K562 (cell line): ENCODE results near the gene NDST1. TPM values are rescaled to one million over a fixed set of nuclear protein-coding genes. Genes with fewer than 3 reads are reported as not detected.

Experiments used
- CREBBP ChIP-seq: IDR thresholded peaks from one replicate; pipeline ENCODE4 v1.6.1; 2012; ENCODE audit warnings: low read depth, mild to moderate bottlenecking, control low read depth, inconsistent platforms, low read length
- EGR1 ChIP-seq: fragments of 450-650 bp; conservative IDR thresholded peaks from 2 replicates; pipeline ENCODE4 v1.6.1; 2017; ENCODE audit warnings: mild to moderate bottlenecking
- GATAD2A ChIP-seq: fragments of 450-650 bp; IDR thresholded peaks from 2 replicates; pipeline ENCODE4 v1.6.1; 2017
- MAZ ChIP-seq, 2 experiments: fragments of 450-650 bp in 1 of 2; sonication (generic) in 1 of 2; formaldehyde crosslinking; IDR thresholded peaks in 1 of 2; conservative IDR thresholded peaks in 1 of 2; 2 replicates each; pipeline versions ENCODE4 v1.4.0 to v1.5.0; 2020; ENCODE audit warnings: mild to moderate bottlenecking in 1 of 2, missing genetic modification reagents in 1 of 2
- MNT ChIP-seq, 2 experiments: fragments of 450-650 bp; conservative IDR thresholded peaks; 2 replicates each; pipeline ENCODE4 v1.6.1; 2017; ENCODE audit warnings: mild to moderate bottlenecking in 2 of 2, moderate library complexity in 2 of 2
- MYC ChIP-seq, 2 experiments: fragments of 250-450 bp in 1 of 2; sonication (Bioruptor Pico) in 1 of 2; IDR thresholded peaks; 2 replicates each; pipeline versions ENCODE4 v1.5.1 to v1.6.1; 2012 to 2021; ENCODE audit warnings: low read depth in 2 of 2, borderline replicate concordance in 1 of 2, improper control_type of control experiment in 1 of 2, low read length in 1 of 2, mild to moderate bottlenecking in 1 of 2, moderate library complexity in 1 of 2
- MYNN ChIP-seq, 2 experiments: sonication (generic); formaldehyde crosslinking in 1 of 2; IDR thresholded peaks; 2 replicates each; pipeline versions ENCODE4 v1.5.0 to v1.6.1; 2016 to 2020; ENCODE audit warnings: antibody characterized with exemption in 1 of 2, missing genetic modification reagents in 1 of 2
- NCOA2 ChIP-seq, 2 experiments: fragments of 450-650 bp; IDR thresholded peaks; 2 replicates each; pipeline ENCODE4 v1.6.1; 2018; ENCODE audit warnings: mild to moderate bottlenecking in 2 of 2, moderate library complexity in 1 of 2; ENCODE audit not compliant: partially characterized antibody in 2 of 2
- PHB ChIP-seq: fragments of 250-450 bp; sonication (Bioruptor Pico); IDR thresholded peaks from 2 replicates; pipeline ENCODE4 v1.5.0; 2021
- YY1 ChIP-seq, 3 experiments: IDR thresholded peaks; 2 replicates each; pipeline ENCODE4 v1.6.1; 2011; ENCODE audit warnings: low read length in 2 of 3, mild to moderate bottlenecking in 2 of 3, moderate library complexity in 2 of 3, borderline replicate concordance in 1 of 3, control low read depth in 1 of 3, low read depth in 1 of 3; ENCODE audit not compliant: insufficient read depth in 3 of 3, insufficient replicate concordance in 2 of 3, control insufficient read depth in 1 of 3, insufficient read length in 1 of 3; ENCODE audit errors: extremely low read depth in 1 of 3
- ZBTB7A ChIP-seq: IDR thresholded peaks from 2 replicates; pipeline ENCODE4 v1.6.1; 2011; ENCODE audit warnings: low read depth, mild to moderate bottlenecking, low read length, moderate library complexity, borderline replicate concordance; ENCODE audit not compliant: control insufficient read depth
- ZNF384 ChIP-seq: IDR thresholded peaks from 2 replicates; pipeline ENCODE4 v1.6.1; 2012; ENCODE audit warnings: low read depth, low read length, improper control_type of control experiment
- polyA plus RNA-seq, 8 experiments: library from polyadenylated mRNA; depleted of rRNA in 4 of 8; stranded (reverse) in 5 of 8; unstranded in 3 of 8; fragments of >200 nt; fragmentation: Nextera tagmentation in 2 of 8; fragmentation: Illumina TruSeq in 1 of 8; extraction: Ambion mirVana in 2 of 8; extraction: Trizol in 1 of 8; gene quantifications; 2 replicates each; pipeline versions ENCODE4 v1.2.1 to v1.2.3, GENCODE V29; 2011 to 2014; ENCODE audit warnings: inconsistent platforms in 1 of 8, missing spikeins in 1 of 8
- total RNA-seq, 7 experiments: library from RNA; depleted of rRNA in 6 of 7; stranded (reverse); fragments of >200 nt in 6 of 7; fragmentation: Illumina TruSeq in 2 of 7; extraction: Trizol in 2 of 7; gene quantifications; 2 replicates each; pipeline versions ENCODE4 v1.2.1 to v1.2.3, GENCODE V29; 2011 to 2021; ENCODE audit warnings: low replicate concordance in 1 of 7
- TF ChIP-seq, protein P1 (sequence below): sonication (generic); formaldehyde crosslinking; IDR thresholded peaks from 2 replicates; pipeline ENCODE4 v1.8.0; 2022; ENCODE audit warnings: missing genetic modification reagents, mild to moderate bottlenecking, moderate library complexity, borderline replicate concordance
- TF ChIP-seq, protein P2 (sequence below): fragments of 200-800 bp; sonication (Bioruptor generic); IDR thresholded peaks from 2 replicates; pipeline ENCODE4 v1.6.1; 2017; ENCODE audit warnings: missing genetic modification characterization, missing compliant biosample characterization
- TF ChIP-seq, protein P3 (sequence below): fragments of 450-650 bp; IDR thresholded peaks from 2 replicates; pipeline ENCODE4 v1.6.1; 2017; ENCODE audit warnings: antibody characterized with exemption, mild to moderate bottlenecking

Gene NDST1
- total and polyA plus RNA-seq, 9 of the 15 experiments (the other 6 are each of a cell fraction or from before 2014, with no cell fraction given) = 0.38 to 47.9 (median 9.9) TPM

GRCh38 chr5:150544611-150545219, 36.8 kb downstream of the NDST1 start (continued):
- TF ChIP-seq ZNF384 (0 out of 2 replicates have a peak, but pooled peaks have one; percentile 26), MNT (conservative IDR thresholded peaks at IDR 0.05) (peak in 1 of 2 experiments; percentile 30; a peak in 1 of 4 replicates), PHB (CRISPR knock-in tag) (no peak), GATAD2A (no peak), ZBTB7A (peak; percentile 68; the same call in 1 of the 2 replicates), CREBBP (no peak), MYC (IDR thresholded peaks at IDR 0.05; ENCODE audit: low read depth, low read length) (0 out of 2 replicates have a peak, but pooled peaks have one; percentile 32), MYC (CRISPR knock-in tag; IDR thresholded peaks at IDR 0.05; ENCODE audit: borderline replicate concordance, low read depth) (no peak), NCOA2 (IDR thresholded peaks at IDR 0.05; ENCODE audit: partially characterized antibody in 2 of 2) (no peak), YY1 (IDR thresholded peaks at IDR 0.05; ENCODE audit: borderline replicate concordance in 1 of 3, control insufficient read depth in 1 of 3, extremely low read depth in 1 of 3, insufficient read depth in 3 of 3, insufficient read length in 1 of 3, insufficient replicate concordance in 2 of 3, low read depth in 1 of 3, low read length in 2 of 3) (peak in 1 of 3 experiments; percentile 43), MYNN (IDR thresholded peaks at IDR 0.05) (peak; percentile 82), MYNN (CRISPR knock-in tag; IDR thresholded peaks at IDR 0.05) (no peak), MAZ (CRISPR knock-in tag; conservative IDR thresholded peaks at IDR 0.05 in 1 of 2, IDR thresholded peaks at IDR 0.05 in 1 of 2) (peak; percentile 45 to 83; a peak in 3 of 4 replicates), EGR1 (peak; percentile 74)
- TF ChIP-seq, protein P1, sequence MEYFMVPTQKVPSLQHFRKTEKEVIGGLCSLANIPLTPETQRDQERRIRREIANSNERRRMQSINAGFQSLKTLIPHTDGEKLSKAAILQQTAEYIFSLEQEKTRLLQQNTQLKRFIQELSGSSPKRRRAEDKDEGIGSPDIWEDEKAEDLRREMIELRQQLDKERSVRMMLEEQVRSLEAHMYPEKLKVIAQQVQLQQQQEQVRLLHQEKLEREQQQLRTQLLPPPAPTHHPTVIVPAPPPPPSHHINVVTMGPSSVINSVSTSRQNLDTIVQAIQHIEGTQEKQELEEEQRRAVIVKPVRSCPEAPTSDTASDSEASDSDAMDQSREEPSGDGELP = peak; percentile 93
- TF ChIP-seq, protein P2, sequence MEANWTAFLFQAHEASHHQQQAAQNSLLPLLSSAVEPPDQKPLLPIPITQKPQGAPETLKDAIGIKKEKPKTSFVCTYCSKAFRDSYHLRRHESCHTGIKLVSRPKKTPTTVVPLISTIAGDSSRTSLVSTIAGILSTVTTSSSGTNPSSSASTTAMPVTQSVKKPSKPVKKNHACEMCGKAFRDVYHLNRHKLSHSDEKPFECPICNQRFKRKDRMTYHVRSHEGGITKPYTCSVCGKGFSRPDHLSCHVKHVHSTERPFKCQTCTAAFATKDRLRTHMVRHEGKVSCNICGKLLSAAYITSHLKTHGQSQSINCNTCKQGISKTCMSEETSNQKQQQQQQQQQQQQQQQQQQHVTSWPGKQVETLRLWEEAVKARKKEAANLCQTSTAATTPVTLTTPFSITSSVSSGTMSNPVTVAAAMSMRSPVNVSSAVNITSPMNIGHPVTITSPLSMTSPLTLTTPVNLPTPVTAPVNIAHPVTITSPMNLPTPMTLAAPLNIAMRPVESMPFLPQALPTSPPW (CRISPR knock-in tag) = 0 out of 2 replicates have a peak, but pooled peaks have one; percentile 33
- TF ChIP-seq, protein P3, sequence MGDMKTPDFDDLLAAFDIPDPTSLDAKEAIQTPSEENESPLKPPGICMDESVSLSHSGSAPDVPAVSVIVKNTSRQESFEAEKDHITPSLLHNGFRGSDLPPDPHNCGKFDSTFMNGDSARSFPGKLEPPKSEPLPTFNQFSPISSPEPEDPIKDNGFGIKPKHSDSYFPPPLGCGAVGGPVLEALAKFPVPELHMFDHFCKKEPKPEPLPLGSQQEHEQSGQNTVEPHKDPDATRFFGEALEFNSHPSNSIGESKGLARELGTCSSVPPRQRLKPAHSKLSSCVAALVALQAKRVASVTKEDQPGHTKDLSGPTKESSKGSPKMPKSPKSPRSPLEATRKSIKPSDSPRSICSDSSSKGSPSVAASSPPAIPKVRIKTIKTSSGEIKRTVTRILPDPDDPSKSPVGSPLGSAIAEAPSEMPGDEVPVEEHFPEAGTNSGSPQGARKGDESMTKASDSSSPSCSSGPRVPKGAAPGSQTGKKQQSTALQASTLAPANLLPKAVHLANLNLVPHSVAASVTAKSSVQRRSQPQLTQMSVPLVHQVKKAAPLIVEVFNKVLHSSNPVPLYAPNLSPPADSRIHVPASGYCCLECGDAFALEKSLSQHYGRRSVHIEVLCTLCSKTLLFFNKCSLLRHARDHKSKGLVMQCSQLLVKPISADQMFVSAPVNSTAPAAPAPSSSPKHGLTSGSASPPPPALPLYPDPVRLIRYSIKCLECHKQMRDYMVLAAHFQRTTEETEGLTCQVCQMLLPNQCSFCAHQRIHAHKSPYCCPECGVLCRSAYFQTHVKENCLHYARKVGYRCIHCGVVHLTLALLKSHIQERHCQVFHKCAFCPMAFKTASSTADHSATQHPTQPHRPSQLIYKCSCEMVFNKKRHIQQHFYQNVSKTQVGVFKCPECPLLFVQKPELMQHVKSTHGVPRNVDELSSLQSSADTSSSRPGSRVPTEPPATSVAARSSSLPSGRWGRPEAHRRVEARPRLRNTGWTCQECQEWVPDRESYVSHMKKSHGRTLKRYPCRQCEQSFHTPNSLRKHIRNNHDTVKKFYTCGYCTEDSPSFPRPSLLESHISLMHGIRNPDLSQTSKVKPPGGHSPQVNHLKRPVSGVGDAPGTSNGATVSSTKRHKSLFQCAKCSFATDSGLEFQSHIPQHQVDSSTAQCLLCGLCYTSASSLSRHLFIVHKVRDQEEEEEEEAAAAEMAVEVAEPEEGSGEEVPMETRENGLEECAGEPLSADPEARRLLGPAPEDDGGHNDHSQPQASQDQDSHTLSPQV = peak; percentile 21; the same call in 1 of the 2 replicates
